OCI-M2 (cell line): ENCODE results near the gene CREB3L4.
A peak's percentile ranks its signal among the peaks of the same experiment; 100 is the strongest.

ENCODE experiments used
- DNase-seq: peaks from one replicate; lab custom pipeline; 2025; ENCODE audit not compliant: unreplicated experiment; lab: John Stamatoyannopoulos, UW

Gene CREB3L4

GRCh38 chr1:153967107-153967999 is at the start of gene CREB3L4:
CREB3L4 (plus strand) TSS chr1:153967902; CDS start chr1:153968526, 624 bp downstream.
- DNase-seq: peak; percentile 64

- no peak for DNase-seq
These were observed 47.5 kb upstream of the CREB3L4 start for GRCh38 chr1:153919876-153920852.

- DNase-seq: no peak
These were observed 46.5 kb upstream of the CREB3L4 start for GRCh38 chr1:153921080-153921802.

- DNase-seq: no peak
These were observed 46.0 kb upstream of the CREB3L4 start for GRCh38 chr1:153921803-153922075.

GRCh38 chr1:153922076-153922971 is 45.4 kb upstream of the CREB3L4 start:
- DNase-seq: no peak

GRCh38 chr1:153922972-153923925 is 44.5 kb upstream of the CREB3L4 start, which contains the start of gene GATAD2B:
GATAD2B (minus strand) TSS chr1:153922972; CDS start chr1:153828347, 94,625 bp downstream.
- DNase-seq: peak; percentile 93

- DNase-seq: no peak
These were observed 41.3 kb upstream of the CREB3L4 start for GRCh38 chr1:153926405-153926804.

- DNase-seq: no peak
These were observed 39.5 kb upstream of the CREB3L4 start for GRCh38 chr1:153928245-153928644.

GRCh38 chr1:153928791-153929341 is 38.8 kb upstream of the CREB3L4 start:
- DNase-seq: no peak

GRCh38 chr1:153929426-153929825 is 38.3 kb upstream of the CREB3L4 start:
- DNase-seq: no peak

GRCh38 chr1:153929981-153930948 is 37.4 kb upstream of the CREB3L4 start:
- no peak for DNase-seq

- no peak for DNase-seq
These were observed 35.3 kb upstream of the CREB3L4 start for GRCh38 chr1:153932156-153933131.

GRCh38 chr1:153933430-153933829 is 34.3 kb upstream of the CREB3L4 start:
- no peak for DNase-seq

GRCh38 chr1:153933955-153934354 is 33.7 kb upstream of the CREB3L4 start:
- DNase-seq: no peak

- DNase-seq: no peak
These were observed 33.0 kb upstream of the CREB3L4 start for GRCh38 chr1:153934746-153935145.
